Body of pancreas (tissue), 4 donors: ENCODE measurements around the gene BTBD10. TPM values are rescaled to one million over a fixed set of nuclear protein-coding genes. Genes with fewer than 3 reads are reported as not detected.

Experiments used
- ATAC-seq: fragments of 150-250 bp; one replicate; pipeline ENCODE4 v1.9.1; 2016
- DNase-seq, 4 donors: peaks; one replicate each; pipeline ENCODE4 v3.0.0-alpha.2; 2019
- H3K27ac ChIP-seq, 4 donors: fragments of 200-600 bp; sonication (generic); 1 replicate in 3 of 4; 2 replicates in 1 of 4; pipeline versions ENCODE4 v1.5.1 to v1.6.1; 2016 to 2019; ENCODE audit warnings: mild to moderate bottlenecking in 1 of 4, mixed read lengths in 1 of 4, moderate library complexity in 1 of 4
- H3K27me3 ChIP-seq, 2 donors: fragments of 200-600 bp; sonication (generic); one replicate each; pipeline ENCODE4 v1.6.0; 2016; ENCODE audit warnings: mild to moderate bottlenecking in 1 of 2
- H3K36me3 ChIP-seq, 2 donors: fragments of 200-600 bp; sonication (generic); replicated peaks in 1 of 2; 2 replicates each; pipeline ENCODE4 v1.5.1; 2016; ENCODE audit warnings: low read depth in 2 of 2; ENCODE audit not compliant: insufficient read depth in 1 of 2
- H3K4me1 ChIP-seq: fragments of 200-600 bp; sonication (generic); one replicate; pipeline ENCODE4 v1.6.0; 2016
- H3K4me3 ChIP-seq, 2 donors: fragments of 200-600 bp; sonication (generic); 1 replicate in 1 of 2; 2 replicates in 1 of 2; pipeline ENCODE4 v1.5.1; 2016 to 2019
- H3K9me3 ChIP-seq, 3 donors: fragments of 200-600 bp; sonication (generic); 1 replicate in 2 of 3; 2 replicates in 1 of 3; pipeline ENCODE4 v1.5.1; 2016
- POLR2A ChIP-seq, 3 donors: fragments of 450-650 bp; IDR thresholded peaks; one replicate each; pipeline ENCODE4 v1.6.1; 2016; ENCODE audit warnings: antibody characterized with exemption in 3 of 3, mild to moderate bottlenecking in 2 of 3
- WGBS, 2 donors: methylation state at CpG; one replicate each; pipeline ENCODE4 v1.1.5; 2017; 5-methylcytosine and 5-hydroxymethylcytosine counted together
- intact Hi-C: fragments of 100-400 bp; cut with DNase I; formaldehyde crosslinking; loops from one replicate; pipeline ENCODE4 v1.15.1; 2023
- total RNA-seq, 2 donors: library from RNA; depleted of rRNA; stranded (reverse); fragments of >200 nt; gene quantifications; one replicate each; pipeline ENCODE4 v1.1.0, GENCODE V29; 2016
- TF ChIP-seq, protein P1 (sequence below), 7 experiments: fragments of 450-650 bp in 4 of 7; fragments of 200-600 bp in 3 of 7; sonication (generic) in 3 of 7; IDR thresholded peaks; one replicate each; pipeline ENCODE4 v1.5.1; 2016 to 2019; ENCODE audit warnings: antibody characterized with exemption in 7 of 7

Gene BTBD10
- total RNA-seq, 2 donors from 2014 or later: 14.2 to 17.1 TPM

DNA sequence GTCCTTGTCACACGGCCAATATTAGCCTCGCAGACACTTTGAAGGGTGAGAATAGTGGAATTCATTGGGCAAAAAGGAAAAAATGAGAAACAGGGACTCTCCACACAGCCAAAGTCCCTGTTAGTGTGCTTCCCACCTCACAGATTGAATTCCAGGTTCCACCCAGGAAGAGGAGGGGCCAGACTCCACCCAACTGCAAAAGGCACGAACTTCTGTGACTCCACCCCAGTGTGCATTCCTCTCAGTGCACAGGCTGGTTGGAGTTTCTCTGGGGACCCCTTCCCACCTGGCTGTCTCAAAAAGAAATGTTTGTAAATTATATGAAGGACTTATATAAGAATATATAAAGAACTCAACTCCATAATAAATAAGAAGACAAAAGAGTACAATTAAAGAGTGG, 12.1 kb upstream of the BTBD10 start:
- H3K4me1 ChIP-seq: no peaks in the 10 kb centered on the region
- DNase-seq: no peak
- no peak overlapping the region for H3K27ac ChIP-seq
- WGBS, 2 donors: 68 to 78% methylated on average over 3 of the region's 3 CpGs
- no peaks in the 10 kb centered on the region for H3K36me3 ChIP-seq
- intact Hi-C loops: no loop called here
- no peaks in the 10 kb centered on the region for H3K9me3 ChIP-seq
- no peak overlapping the region for H3K4me3 ChIP-seq
- ATAC-seq: no peak
- TF ChIP-seq, protein P1, sequence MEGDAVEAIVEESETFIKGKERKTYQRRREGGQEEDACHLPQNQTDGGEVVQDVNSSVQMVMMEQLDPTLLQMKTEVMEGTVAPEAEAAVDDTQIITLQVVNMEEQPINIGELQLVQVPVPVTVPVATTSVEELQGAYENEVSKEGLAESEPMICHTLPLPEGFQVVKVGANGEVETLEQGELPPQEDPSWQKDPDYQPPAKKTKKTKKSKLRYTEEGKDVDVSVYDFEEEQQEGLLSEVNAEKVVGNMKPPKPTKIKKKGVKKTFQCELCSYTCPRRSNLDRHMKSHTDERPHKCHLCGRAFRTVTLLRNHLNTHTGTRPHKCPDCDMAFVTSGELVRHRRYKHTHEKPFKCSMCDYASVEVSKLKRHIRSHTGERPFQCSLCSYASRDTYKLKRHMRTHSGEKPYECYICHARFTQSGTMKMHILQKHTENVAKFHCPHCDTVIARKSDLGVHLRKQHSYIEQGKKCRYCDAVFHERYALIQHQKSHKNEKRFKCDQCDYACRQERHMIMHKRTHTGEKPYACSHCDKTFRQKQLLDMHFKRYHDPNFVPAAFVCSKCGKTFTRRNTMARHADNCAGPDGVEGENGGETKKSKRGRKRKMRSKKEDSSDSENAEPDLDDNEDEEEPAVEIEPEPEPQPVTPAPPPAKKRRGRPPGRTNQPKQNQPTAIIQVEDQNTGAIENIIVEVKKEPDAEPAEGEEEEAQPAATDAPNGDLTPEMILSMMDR (IDR thresholded peaks at IDR 0.05): no peak
- no peak for TF ChIP-seq POLR2A (IDR thresholded peaks at IDR 0.05)
- no peaks in the 10 kb centered on the region for H3K27me3 ChIP-seq

DNA sequence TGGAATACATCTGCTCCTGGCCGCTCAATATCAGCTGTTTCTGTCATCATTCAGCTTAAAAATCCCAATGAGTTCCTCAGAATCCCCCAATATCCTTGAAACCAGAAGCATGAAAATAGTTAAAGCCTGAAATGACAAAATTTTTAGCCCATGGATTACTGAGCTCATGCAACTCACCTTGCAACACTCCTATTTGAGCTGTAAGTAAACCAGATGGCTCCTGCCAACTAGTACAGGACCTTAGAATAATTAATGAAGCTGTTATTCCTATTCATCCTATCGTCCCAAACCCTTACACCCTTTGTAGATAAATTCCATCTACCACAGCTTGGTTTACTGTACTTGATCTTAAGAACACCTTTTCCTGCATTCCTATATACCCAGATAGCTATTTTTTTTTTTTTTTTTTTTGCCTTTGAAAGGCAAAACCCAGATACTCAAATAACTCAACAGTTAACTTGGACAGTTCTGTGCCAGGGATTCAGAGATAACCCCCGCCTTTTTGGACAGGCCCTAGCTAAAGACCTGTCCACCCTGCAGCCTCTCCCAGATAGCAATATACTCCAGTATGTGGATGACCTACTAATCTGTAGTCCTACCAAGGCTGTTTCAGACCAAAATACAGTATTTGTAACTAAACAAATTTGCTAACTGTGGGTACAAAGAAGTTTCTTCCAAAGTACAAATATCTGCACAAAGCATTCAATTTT, 10.1 kb upstream of the BTBD10 start:
- 51 to 55% methylated on average over 3 of the region's 3 CpGs for WGBS, 2 donors
- TF ChIP-seq, protein P1 (IDR thresholded peaks at IDR 0.05): no peak
- TF ChIP-seq POLR2A (IDR thresholded peaks at IDR 0.05): no peak
- no peak for ATAC-seq

DNA sequence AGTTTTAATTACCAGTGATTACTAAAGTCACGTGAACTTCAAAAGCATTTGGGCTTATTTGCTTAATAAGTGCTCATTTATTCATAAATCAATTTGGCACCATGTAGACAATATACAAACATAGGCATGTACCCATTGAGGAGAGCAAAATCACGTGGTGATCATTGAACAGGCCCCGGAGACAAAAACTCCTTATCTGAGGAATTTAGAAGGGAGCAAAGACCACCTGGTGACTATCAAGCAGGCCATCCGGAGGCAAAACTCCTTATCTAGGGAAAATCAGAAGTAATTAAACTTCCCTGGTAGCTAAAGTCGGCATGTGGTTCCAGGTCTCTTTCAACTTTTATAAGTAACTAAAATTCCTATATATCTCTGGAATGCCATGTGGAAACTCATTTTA, 5.7 kb upstream of the BTBD10 start:
- intact Hi-C loops: no loop called here
- TF ChIP-seq POLR2A (IDR thresholded peaks at IDR 0.05): no peak
- TF ChIP-seq, protein P1 (IDR thresholded peaks at IDR 0.05): no peak

More for the DNA sequence above, 10.1 kb upstream of the BTBD10 start:
- Histone ChIP-seq H3K27ac (no peak overlapping the region), H3K27me3 (no peaks in the 10 kb centered on the region), H3K9me3 (no peaks in the 10 kb centered on the region), H3K4me3 (no peak overlapping the region), H3K4me1 (no peaks in the 10 kb centered on the region), H3K36me3 (no peaks in the 10 kb centered on the region)
- intact Hi-C loops: no loop called here
- no peak for DNase-seq

DNA sequence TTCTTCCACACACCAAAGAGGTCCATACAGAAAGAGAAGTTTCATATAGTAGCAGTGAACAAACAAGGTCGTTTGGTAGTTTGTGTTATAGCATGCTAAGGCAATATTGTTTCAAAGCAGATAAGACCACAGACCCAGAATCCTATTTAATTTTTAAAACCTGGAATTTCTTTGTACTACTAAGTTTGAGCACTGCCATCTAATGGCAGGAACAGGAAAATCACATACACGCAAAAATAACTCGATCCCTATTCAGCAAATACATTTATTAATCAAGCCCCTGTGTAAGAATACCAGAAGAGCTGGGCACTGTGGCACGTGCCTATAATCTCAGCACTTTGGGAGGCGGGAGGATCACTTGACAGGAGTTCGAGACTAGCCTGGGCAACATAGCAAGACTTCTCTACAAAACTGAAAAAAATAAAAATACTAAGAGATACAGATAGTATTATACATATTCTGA, 2.9 kb upstream of the BTBD10 start:
- H3K27ac ChIP-seq: no peak overlapping the region
- no peak for TF ChIP-seq POLR2A (IDR thresholded peaks at IDR 0.05)
- TF ChIP-seq, protein P1 (IDR thresholded peaks at IDR 0.05): peak; percentile 14 to 74 (median 55)
- H3K4me1 ChIP-seq: peaks cover 23% of the 10 kb centered on the region
- no peaks in the 10 kb centered on the region for H3K9me3 ChIP-seq
- 1 to 3% methylated on average over 6 of the region's 6 CpGs for WGBS, 2 donors
- no peaks in the 10 kb centered on the region for H3K27me3 ChIP-seq
- DNase-seq: peak in 3 of 4 donors; percentile 18 to 36 (median 22)
- no peak overlapping the region for H3K4me3 ChIP-seq
- H3K36me3 ChIP-seq: no peaks in the 10 kb centered on the region
- intact Hi-C loops: no loop called here
- no peak for ATAC-seq

More for the DNA sequence above, 5.7 kb upstream of the BTBD10 start:
- Histone ChIP-seq H3K27me3 (no peaks in the 10 kb centered on the region), H3K36me3 (no peaks in the 10 kb centered on the region), H3K4me3 (no peak overlapping the region), H3K4me1 (peaks cover 9% of the 10 kb centered on the region), H3K9me3 (no peaks in the 10 kb centered on the region), H3K27ac (no peak overlapping the region)
- ATAC-seq (no peak), DNase-seq (no peak)
- 49 to 56% methylated on average over 5 of the region's 5 CpGs for whole genome bisulfite sequencing, 2 donors
